Ramos (cell line): Measurements from ENCODE around the gene MLF1.

Source experiments
- in situ Hi-C: fragments of 300-500 bp; cut with MboI; formaldehyde crosslinking; loops from one replicate; pipeline ENCODE4 v1.14.3; 2022; ENCODE audit warnings: low sequenced_read_pairs; ENCODE audit not compliant: unreplicated experiment

MLF1 gene, protein sequence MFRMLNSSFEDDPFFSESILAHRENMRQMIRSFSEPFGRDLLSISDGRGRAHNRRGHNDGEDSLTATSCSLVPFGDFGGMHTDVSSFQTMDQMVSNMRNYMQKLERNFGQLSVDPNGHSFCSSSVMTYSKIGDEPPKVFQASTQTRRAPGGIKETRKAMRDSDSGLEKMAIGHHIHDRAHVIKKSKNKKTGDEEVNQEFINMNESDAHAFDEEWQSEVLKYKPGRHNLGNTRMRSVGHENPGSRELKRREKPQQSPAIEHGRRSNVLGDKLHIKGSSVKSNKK

GRCh38 chr3:158570999-158571702 is at the start of gene MLF1:
Gene MLF1 (plus strand): TSS chr3:158571194. CDS start chr3:158571301, 107 bp downstream.
- in situ Hi-C loops = no loop called here

DNA sequence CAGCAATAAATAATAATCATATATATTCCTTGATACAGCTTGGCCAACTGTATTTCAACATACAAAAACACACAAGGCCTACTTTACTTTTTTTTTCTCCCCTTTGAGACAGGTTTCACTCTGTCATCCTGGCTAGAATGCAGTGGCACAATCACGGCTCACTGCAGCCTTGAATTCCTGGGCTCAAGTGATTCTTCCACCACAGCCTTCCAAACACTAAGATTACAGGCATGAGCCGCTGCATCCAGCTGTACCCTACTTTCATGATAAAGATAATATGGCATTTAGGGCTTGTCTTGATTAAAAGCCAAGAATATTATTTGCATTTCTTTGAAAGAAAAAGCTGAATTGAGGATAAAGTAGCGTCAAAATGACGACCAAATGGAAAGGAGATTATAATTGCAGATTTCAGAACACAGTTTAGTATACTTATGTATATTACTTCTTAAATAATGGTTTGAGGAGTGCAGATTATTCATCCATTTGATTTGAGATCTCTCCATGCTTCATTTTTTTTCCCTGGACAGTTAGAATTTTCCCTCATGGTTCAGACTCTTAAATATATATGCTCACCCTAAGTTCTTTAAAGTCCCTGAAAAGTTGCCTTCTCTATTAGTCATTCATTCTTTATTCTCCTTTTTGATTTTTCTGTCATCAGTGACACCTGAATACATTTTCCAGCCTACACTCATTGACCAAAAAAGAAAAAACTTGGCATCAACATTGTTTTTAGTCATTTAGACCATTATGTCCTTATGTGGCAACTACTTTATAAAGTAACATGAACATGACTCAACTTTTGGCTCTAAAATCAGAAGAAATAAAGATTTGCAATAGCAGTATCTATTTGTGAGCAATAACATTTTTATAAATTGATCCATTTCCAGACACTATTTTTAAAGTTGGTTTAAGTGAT is 48.5 kb upstream of the MLF1 start:
- in situ Hi-C loops = no loop called here

GRCh38 chr3:158528076-158528674 is 42.8 kb upstream of the MLF1 start:
- in situ Hi-C loops = loop anchor here (25.0 kb wide), 1 partner anchor 666 kb away; no protein-coding TSS in a partner anchor

- in situ Hi-C loops = loop anchor here (25.0 kb wide), 1 partner anchor 669 kb away; no protein-coding TSS in a partner anchor
These were observed 39.7 kb upstream of the MLF1 start for GRCh38 chr3:158531334-158531733.

DNA sequence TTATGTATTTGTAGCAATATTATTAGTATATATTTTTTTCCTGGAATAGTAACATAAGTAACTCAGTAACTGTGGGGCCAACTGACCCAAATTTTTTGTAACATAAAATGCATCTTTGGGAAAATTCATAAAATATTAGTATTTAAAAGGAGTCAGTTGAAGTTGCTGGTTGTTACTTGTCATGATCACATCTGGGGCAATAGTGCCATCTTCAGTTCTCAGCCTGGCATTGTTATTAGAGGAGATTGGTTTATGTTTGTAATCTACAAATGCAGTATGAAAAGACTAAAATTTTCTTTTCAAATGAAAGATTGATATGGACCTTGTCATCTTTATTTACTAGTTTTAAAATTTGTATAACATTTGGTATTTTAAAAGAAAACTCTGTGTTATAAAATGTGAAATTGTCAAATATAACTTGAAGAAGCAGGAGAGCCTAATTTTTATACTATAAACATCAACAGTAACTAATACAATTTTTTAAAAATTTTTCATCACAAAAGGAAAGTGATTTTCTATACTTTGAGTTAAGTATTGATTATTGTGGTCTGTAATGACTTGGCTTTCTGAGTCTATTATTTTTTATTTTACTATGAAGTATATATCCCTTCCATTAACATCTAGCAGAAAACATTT is 38.8 kb upstream of the MLF1 start:
- in situ Hi-C loops = loop anchor here (25.0 kb wide), 1 partner anchor 670 kb away; no protein-coding TSS in a partner anchor

- in situ Hi-C loops = loop anchor here (25.0 kb wide), 1 partner anchor 674 kb away; no protein-coding TSS in a partner anchor
These were observed 35.1 kb upstream of the MLF1 start for GRCh38 chr3:158535918-158536317.

DNA sequence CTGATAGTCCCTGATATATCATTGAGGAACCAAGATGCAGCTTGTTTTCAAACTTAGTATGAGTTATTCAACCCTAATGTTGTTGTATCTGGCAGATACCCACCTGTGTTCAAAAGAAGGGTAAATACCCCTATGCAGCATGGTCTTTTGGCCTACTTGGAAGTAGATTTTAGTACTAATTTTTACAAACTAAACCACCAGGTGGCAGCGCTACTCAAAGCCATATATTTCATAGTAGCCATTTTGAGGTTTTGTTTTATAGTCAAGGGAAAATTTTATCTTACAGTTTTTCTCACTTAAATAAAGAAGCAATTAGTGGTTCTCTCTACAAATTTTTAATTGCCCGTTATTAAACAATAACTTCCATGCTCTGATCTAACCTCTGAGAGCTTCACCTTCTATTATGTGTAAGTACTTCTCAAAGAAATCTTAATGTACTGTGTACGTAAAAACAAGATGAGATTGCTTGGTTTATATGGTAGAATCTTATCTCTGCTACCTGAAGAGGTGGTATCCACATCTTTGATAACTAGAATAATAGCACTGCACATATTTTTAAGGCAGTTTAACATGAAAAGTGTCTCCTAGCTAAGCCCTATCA is 31.5 kb upstream of the MLF1 start:
- in situ Hi-C loops = loop anchor here (25.0 kb wide), 1 partner anchor 677 kb away; no protein-coding TSS in a partner anchor

DNA sequence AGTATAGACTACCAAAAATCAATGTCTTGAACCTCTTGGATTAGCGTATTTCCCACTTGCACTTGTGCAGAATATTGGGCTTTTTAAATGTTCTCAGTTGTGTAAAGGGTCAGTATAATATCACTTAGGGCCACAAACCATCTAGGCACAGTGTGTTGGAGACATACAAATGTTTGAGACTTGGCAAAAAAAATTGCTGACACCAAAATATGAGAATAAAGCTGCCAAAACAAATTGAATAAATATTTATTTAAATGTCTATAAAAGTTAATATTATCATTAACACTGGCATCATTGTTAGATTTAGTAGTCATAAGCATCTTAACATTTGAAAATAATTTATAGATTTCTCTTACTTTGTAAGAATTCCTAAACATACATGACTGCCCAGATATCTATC is 30.9 kb upstream of the MLF1 start:
- in situ Hi-C loops = loop anchor here (25.0 kb wide), 1 partner anchor 678 kb away; no protein-coding TSS in a partner anchor

- in situ Hi-C loops = loop anchor here (25.0 kb wide), 1 partner anchor 686 kb away; no protein-coding TSS in a partner anchor
These were observed 22.3 kb upstream of the MLF1 start for GRCh38 chr3:158548691-158549090.

- in situ Hi-C loops = loop anchor here (25.0 kb wide), 1 partner anchor 688 kb away; no protein-coding TSS in a partner anchor
These were observed 21.1 kb upstream of the MLF1 start for GRCh38 chr3:158549938-158550337.

DNA sequence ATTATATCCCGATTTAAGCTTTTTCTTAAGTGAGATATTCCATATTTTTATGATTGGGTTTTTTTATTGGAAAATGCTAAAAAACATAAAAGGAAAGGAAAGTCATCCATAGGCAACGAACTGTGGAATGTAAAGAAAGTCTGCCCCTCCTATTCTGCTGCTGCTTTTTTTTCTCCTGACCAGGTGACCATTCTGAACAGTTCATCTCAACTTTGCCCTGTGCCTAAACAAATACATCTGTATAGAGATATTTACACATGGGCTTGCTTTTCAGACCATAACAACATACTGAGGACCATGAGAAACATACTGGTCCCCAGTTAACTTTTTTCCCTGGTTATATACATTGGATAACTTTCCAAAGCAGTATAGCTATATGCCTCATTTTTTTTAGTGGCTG is 18.9 kb upstream of the MLF1 start:
- in situ Hi-C loops = no loop called here

DNA sequence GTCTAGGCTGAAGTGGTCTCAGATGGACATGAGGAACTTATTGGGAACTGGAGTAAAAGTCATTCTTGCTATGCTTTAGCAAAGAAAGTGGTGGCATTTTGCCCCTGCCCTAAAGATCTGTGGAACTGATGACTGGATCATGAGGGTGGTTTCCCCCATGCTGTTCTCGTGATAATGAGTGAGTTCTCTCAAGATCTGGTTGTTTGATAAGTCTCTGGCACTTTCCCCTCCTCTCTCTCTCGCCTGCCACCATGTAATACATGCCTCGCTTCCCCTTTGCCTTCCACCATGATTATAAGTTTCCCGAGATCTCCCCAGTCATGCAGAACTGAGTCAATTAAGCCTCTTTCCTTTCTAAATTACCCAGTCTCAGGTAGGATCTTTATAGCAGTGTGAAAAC is 11.5 kb upstream of the MLF1 start:
- in situ Hi-C loops = no loop called here

DNA sequence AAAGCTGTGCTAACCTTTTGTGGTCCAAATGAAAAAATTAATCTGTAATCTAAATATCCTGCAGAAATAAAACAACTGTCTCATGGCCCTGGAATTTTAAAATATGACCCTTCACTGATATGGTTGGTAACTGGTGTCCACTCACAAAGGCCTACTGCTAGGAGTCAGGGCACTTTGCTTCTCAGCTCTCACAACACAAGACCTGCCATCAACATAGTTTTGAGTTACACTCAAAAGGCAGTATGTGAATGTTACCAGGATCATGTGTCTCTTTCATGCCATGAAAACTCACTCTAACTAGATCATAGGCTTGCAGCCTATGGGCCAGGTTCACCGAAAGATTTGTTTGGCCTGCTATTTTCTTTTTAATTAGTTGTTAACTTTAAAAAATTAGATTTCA is 10.0 kb upstream of the MLF1 start:
- in situ Hi-C loops = no loop called here

DNA sequence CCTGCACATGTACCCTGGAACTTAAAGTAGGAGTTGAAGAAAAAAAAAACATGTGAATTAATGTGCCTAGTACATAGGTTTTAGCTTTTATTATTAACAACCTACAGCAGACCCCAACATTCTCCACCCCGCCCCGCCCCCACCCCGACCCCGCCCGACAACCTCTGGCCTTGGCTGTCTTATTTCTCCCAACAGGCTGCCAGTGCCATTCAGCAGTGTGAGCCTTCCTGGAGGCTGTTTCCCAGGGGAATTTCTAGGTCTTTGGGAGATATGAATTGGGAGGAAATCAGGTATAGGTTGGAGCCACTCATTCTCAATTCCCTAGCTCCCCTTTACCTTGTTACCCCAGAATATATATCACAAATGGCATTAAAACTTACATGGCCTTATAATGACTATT is 8.3 kb upstream of the MLF1 start:
- in situ Hi-C loops = no loop called here

GRCh38 chr3:158563076-158563475 is 7.9 kb upstream of the MLF1 start:
- in situ Hi-C loops = no loop called here

GRCh38 chr3:158565076-158565475 is 5.9 kb upstream of the MLF1 start:
- in situ Hi-C loops = no loop called here

GRCh38 chr3:158568784-158569183 is 2.2 kb upstream of the MLF1 start:
- in situ Hi-C loops = no loop called here

- in situ Hi-C loops = no loop called here
These were observed 1.2 kb upstream of the MLF1 start for GRCh38 chr3:158569794-158570193.
